CD14-positive monocyte (primary cell): ENCODE measurements around the gene CUL4B. TPM values are rescaled to one million over a fixed set of nuclear protein-coding genes. Genes with fewer than 3 reads are reported as not detected.
A peak's percentile ranks its signal among the peaks of the same experiment; 100 is the strongest.

ENCODE experiments used
- DNase-seq, 3 donors: peaks; one replicate each; pipeline ENCODE4 v3.0.0-alpha.2; 2011 to 2022
- H2AFZ ChIP-seq: 2 replicates; pipeline ENCODE4 v1.6.0; 2012; ENCODE audit warnings: mild to moderate bottlenecking, low read depth, low read length, inconsistent platforms; ENCODE audit not compliant: insufficient read depth, poor library complexity, severe bottlenecking
- H3K27ac ChIP-seq, 2 donors: 1 replicate in 1 of 2; 2 replicates in 1 of 2; pipeline ENCODE4 v1.5.1; 2012 to 2013; ENCODE audit warnings: low read length in 2 of 2, control low read depth in 1 of 2, inconsistent platforms in 1 of 2, low read depth in 1 of 2, mild to moderate bottlenecking in 1 of 2
- H3K27me3 ChIP-seq, 2 donors: one replicate each; pipeline versions ENCODE4 v1.6.0 to v1.6.1; 2011 to 2013; ENCODE audit warnings: low read length in 2 of 2; ENCODE audit not compliant: control insufficient read depth in 2 of 2, insufficient read depth in 2 of 2
- H3K36me3 ChIP-seq, 2 donors: replicated peaks in 1 of 2; 1 replicate in 1 of 2; 2 replicates in 1 of 2; pipeline versions ENCODE4 v1.5.1 to v1.6.1; 2012 to 2013; ENCODE audit warnings: low read length in 2 of 2, control low read depth in 1 of 2, inconsistent platforms in 1 of 2, mild to moderate bottlenecking in 1 of 2; ENCODE audit not compliant: insufficient read depth in 2 of 2, control insufficient read depth in 1 of 2
- H3K4me1 ChIP-seq, 2 donors: 1 replicate in 1 of 2; 2 replicates in 1 of 2; pipeline versions ENCODE4 v1.5.1 to v1.6.1; 2012 to 2013; ENCODE audit warnings: low read length in 2 of 2, control low read depth in 1 of 2, inconsistent platforms in 1 of 2, mild to moderate bottlenecking in 1 of 2, moderate library complexity in 1 of 2; ENCODE audit not compliant: insufficient read depth in 2 of 2, control insufficient read depth in 1 of 2
- H3K4me2 ChIP-seq: replicated peaks from 2 replicates; pipeline ENCODE3; 2012; ENCODE audit warnings: low read length, moderate library complexity, mild to moderate bottlenecking; ENCODE audit not compliant: poor library complexity, severe bottlenecking; ENCODE audit errors: extremely low read depth
- H3K4me3 ChIP-seq, 3 experiments: fragments of 200-600 bp in 1 of 3; sonication (generic) in 1 of 3; replicated peaks in 1 of 3; 1 replicate in 2 of 3; 2 replicates in 1 of 3; pipeline ENCODE4 v1.5.1; 2011 to 2013; ENCODE audit warnings: low read length in 3 of 3, mild to moderate bottlenecking in 3 of 3, control low read depth in 2 of 3, low read depth in 2 of 3, inconsistent platforms in 1 of 3, moderate library complexity in 1 of 3
- H3K79me2 ChIP-seq: 2 replicates; pipeline ENCODE4 v1.6.0; 2012; ENCODE audit warnings: mild to moderate bottlenecking, control low read depth, inconsistent platforms, low read length, moderate library complexity; ENCODE audit not compliant: insufficient read depth
- H3K9ac ChIP-seq: 2 replicates; pipeline ENCODE4 v1.6.0; 2017; ENCODE audit warnings: low read length, mild to moderate bottlenecking; ENCODE audit not compliant: insufficient read depth, poor library complexity, severe bottlenecking
- H3K9me3 ChIP-seq, 2 donors: replicated peaks in 1 of 2; 1 replicate in 1 of 2; 2 replicates in 1 of 2; pipeline versions ENCODE4 v1.5.1 to v1.6.1; 2012 to 2013; ENCODE audit warnings: low read length in 2 of 2, control low read depth in 1 of 2; ENCODE audit not compliant: control insufficient read depth in 1 of 2, insufficient read depth in 1 of 2
- H4K20me1 ChIP-seq: 2 replicates; pipeline ENCODE4 v1.6.0; 2012; ENCODE audit warnings: mild to moderate bottlenecking, low read length, control low read depth, moderate library complexity; ENCODE audit not compliant: insufficient read depth
- H3K27ac Mint-ChIP-seq, 7 donors: one replicate each; pipeline ENCODE4 v1.8.0; 2020; ENCODE audit warnings: mild to moderate bottlenecking in 7 of 7, mixed read lengths in 7 of 7, moderate library complexity in 6 of 7, inconsistent platforms in 2 of 7
- H3K27me3 Mint-ChIP-seq, 3 donors: one replicate each; pipeline ENCODE4 v1.8.0; 2021 to 2022; ENCODE audit warnings: low read depth in 3 of 3, mild to moderate bottlenecking in 3 of 3, mixed read lengths in 3 of 3, moderate library complexity in 3 of 3, inconsistent platforms in 1 of 3
- H3K36me3 Mint-ChIP-seq, 2 donors: one replicate each; pipeline ENCODE4 v1.8.0; 2020; ENCODE audit warnings: mixed read lengths in 2 of 2, inconsistent platforms in 1 of 2, mild to moderate bottlenecking in 1 of 2
- H3K4me1 Mint-ChIP-seq: one replicate; pipeline ENCODE4 v1.8.0; 2020; ENCODE audit warnings: mild to moderate bottlenecking, mixed read lengths
- H3K4me3 Mint-ChIP-seq, 2 donors: one replicate each; pipeline ENCODE4 v1.8.0; 2020; ENCODE audit warnings: mild to moderate bottlenecking in 2 of 2, mixed read lengths in 2 of 2, moderate library complexity in 1 of 2
- H3K9me3 Mint-ChIP-seq, 7 donors: one replicate each; pipeline ENCODE4 v1.8.0; 2020 to 2022; ENCODE audit warnings: mixed read lengths in 7 of 7, mild to moderate bottlenecking in 6 of 7, moderate library complexity in 6 of 7, inconsistent platforms in 2 of 7
- CTCF ChIP-seq: fragments of 200-600 bp; IDR thresholded peaks from one replicate; pipeline ENCODE4 v1.8.0; 2022; ENCODE audit warnings: antibody characterized with exemption, mild to moderate bottlenecking
- WGBS: methylation state at CpG from one replicate; pipeline ENCODE4 v1.1.5; 2013; ENCODE audit warnings: missing lambda C conversion rate; ENCODE audit not compliant: insufficient coverage; 5-methylcytosine and 5-hydroxymethylcytosine counted together
- intact Hi-C, 2 donors: fragments of 100-400 bp; cut with micrococcal nuclease; formaldehyde crosslinking; loops; one replicate each; pipeline versions ENCODE4 v1.15.0 to v1.15.1; 2023
- polyA plus RNA-seq, 3 donors: library from polyadenylated mRNA; depleted of rRNA in 1 of 3; unstranded in 2 of 3; stranded (reverse) in 1 of 3; fragments of 300-500 nt in 2 of 3; fragments of >200 nt in 1 of 3; fragmentation: Illumina TruSeq in 2 of 3; gene quantifications; 1 replicate in 2 of 3; 2 replicates in 1 of 3; pipeline ENCODE4 v1.2.3, GENCODE V29; 2012 to 2021

The CUL4B gene
- polyA plus RNA-seq, 3 donors = 13.3 to 16.9 (median 15.6) TPM

DNA sequence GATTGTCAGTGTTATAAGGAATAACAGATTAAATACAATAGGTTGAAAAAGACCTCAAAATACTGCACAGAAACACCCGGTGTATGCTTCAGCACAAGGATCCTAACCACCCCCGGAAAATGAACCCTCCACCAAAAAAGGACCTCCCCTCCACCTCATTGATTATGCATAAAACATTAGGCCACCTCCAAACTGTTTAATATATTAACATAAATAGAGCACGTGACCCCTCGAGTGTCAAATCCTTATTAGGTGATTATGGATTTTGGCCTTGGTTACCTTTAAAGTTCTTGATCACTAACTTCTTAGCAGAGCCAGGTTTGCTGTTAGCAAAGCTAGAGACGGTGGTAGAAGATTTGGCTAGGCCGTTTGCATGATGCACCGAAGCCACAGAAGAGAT lies 958 bp downstream of the CUL4B start:
- no peaks in the 10 kb centered on the region for H4K20me1 ChIP-seq
- peaks cover 22 to 30% of the 10 kb centered on the region in 2 donors for H3K4me1 ChIP-seq
- no peak for TF ChIP-seq CTCF
- H3K79me2 ChIP-seq = peaks cover 43% of the 10 kb centered on the region
- H2AFZ ChIP-seq = peak overlapping the region; percentile 82
- H3K27me3 ChIP-seq = no peaks in the 10 kb centered on the region
- H3K9ac ChIP-seq = peak overlapping the region; percentile 89
- H3K4me1 Mint-ChIP-seq = peaks cover 25% of the 10 kb centered on the region
- peak overlapping the region; percentile 88 to 93 (median 91) for H3K4me3 ChIP-seq
- DNase-seq = no peak
- peak overlapping the region; percentile 92 to 96 for H3K4me3 Mint-ChIP-seq
- H3K9me3 Mint-ChIP-seq = peaks cover 0 to 7% (median 0%) of the 10 kb centered on the region in 7 donors
- H3K27ac Mint-ChIP-seq = peak overlapping the region in 6 of 7 donors; percentile 90 to 98 (median 96)
- H3K36me3 Mint-ChIP-seq = peaks cover 6 to 7% of the 10 kb centered on the region in 2 donors
- H3K27ac ChIP-seq = peak overlapping the region; percentile 92 to 97
- peak overlapping the region; percentile 80 for H3K4me2 ChIP-seq
- H3K27me3 Mint-ChIP-seq = peaks cover 0 to 3% (median 2%) of the 10 kb centered on the region in 3 donors
- WGBS = no CpG with 5 or more reads among the region's 7 CpGs
- H3K36me3 ChIP-seq = peaks cover 10 to 23% of the 10 kb centered on the region in 2 donors
- intact Hi-C loops = loop anchor here (5.0 kb wide), 2 partner anchors 42 to 72 kb away; partner anchors contain the start of genes C1GALT1C1 (in 1 of the 2) and MCTS1 (in 1 of the 2)
- no peaks in the 10 kb centered on the region for H3K9me3 ChIP-seq

- peaks cover 43% of the 10 kb centered on the region for H3K79me2 ChIP-seq
- Mint-ChIP-seq H3K9me3 (peaks cover 0 to 3% (median 0%) of the 10 kb centered on the region in 7 donors), H3K27me3 (peaks cover 0 to 6% (median 2%) of the 10 kb centered on the region in 3 donors), H3K4me1 (peaks cover 15% of the 10 kb centered on the region), H3K36me3 (peaks cover 16 to 17% of the 10 kb centered on the region in 2 donors), H3K27ac (no peak overlapping the region), H3K4me3 (no peak overlapping the region)
- WGBS = no CpG with 5 or more reads among the region's 5 CpGs
- H3K27me3 ChIP-seq = no peaks in the 10 kb centered on the region
- DNase-seq = no peak
- H3K4me2 ChIP-seq = no peak overlapping the region
- no peak overlapping the region for H3K4me3 ChIP-seq
- H3K9me3 ChIP-seq = no peaks in the 10 kb centered on the region
- no peak overlapping the region for H3K9ac ChIP-seq
- peaks cover 10 to 21% of the 10 kb centered on the region in 2 donors for H3K4me1 ChIP-seq
- no peak overlapping the region for H3K27ac ChIP-seq
- H2AFZ ChIP-seq = no peak overlapping the region
- intact Hi-C loops = no loop called here
- H3K36me3 ChIP-seq = peaks cover 20 to 45% of the 10 kb centered on the region in 2 donors
- no peak for TF ChIP-seq CTCF
- H4K20me1 ChIP-seq = no peaks in the 10 kb centered on the region
These were observed 4.5 kb downstream of the CUL4B start for GRCh38 chrX:120556251-120556650.
